Stimulated activated CD4-positive, alpha-beta T cell treated with anti-CD3 and anti-CD28 coated beads, Interleukin-4, amount 100 ng/mL, for 4 hours (primary cell): Measurements from ENCODE around the gene IL37.
"Not testable (repeated sequence)": the region's sequence is repeated elsewhere in the genome, so short reads cannot be mapped to it uniquely, and the experiment has no call there.

Experiments used
- DNase-seq, 2 experiments: peaks; one replicate each; pipeline ENCODE4 v3.0.0-alpha.2; 2020

Gene IL37

GRCh38 chr2:112923967-112924338 lies 13.0 kb downstream of the IL37 start:
- DNase-seq: no peak

DNA sequence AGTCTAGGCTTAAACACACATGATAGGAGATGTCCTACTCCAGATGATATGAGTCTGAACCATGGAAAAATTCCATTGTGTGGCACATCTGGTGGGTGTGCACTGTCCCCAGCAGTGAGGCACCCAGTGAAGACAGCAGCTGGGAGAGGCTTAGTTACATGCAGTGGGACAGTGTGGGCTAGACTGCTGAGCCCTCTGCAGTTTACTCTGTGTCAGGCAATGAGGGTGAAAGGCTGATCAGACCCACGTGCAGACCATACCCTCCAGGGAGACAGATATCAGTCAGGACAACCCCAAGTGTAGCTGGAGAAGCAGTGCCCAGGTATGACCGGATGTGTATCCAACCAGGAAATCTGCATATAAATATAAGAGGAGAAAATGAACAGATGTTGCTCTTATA lies 13.4 kb downstream of the IL37 start:
- DNase-seq: no peak

DNA sequence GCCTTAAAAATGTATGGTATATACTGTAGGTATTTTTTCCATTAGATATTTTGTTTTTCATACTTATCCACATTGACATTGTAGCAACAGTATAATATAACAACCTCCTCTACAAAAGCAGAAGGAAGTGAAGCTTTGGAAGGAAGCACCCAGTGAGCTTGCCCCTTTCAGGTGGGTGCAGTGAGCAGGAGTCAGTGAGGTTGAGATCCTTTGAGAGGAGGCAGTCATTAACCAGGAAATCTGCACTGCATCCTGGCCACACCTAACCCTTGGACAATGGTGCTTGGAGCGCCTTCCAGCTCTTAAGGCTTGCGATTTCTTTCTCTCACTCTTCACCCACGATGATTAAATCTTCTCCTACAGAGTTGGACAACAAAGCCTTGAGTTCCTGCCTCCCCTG lies 13.9 kb downstream of the IL37 start:
- DNase-seq: no peak

- no peak for DNase-seq
These were observed 15.7 kb downstream of the IL37 start for GRCh38 chr2:112926707-112927106.

- no peak for DNase-seq
These were observed 16.8 kb downstream of the IL37 start for GRCh38 chr2:112927745-112928144.

GRCh38 chr2:112933261-112933660 lies 22.3 kb downstream of the IL37 start:
- no peak for DNase-seq

DNA sequence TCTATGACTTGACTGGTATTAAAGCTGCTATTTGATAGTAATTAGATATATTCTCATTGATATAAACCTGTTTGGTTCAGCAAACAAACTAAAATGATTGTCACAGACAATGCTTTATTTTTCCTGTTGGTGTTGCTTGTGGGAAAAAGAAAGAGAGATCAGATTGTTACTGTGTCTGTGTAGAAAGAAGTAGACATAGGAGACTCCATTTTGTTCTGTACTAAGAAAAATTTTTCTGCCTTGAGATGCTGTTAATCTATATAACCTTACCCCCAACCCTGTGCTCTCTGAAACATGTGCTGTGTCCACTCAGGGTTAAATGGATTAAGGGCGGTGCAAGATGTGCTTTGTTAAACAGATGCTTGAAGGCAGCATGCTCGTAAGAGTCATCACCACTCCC lies 23.2 kb downstream of the IL37 start:
- not testable (repeated sequence) for DNase-seq

DNA sequence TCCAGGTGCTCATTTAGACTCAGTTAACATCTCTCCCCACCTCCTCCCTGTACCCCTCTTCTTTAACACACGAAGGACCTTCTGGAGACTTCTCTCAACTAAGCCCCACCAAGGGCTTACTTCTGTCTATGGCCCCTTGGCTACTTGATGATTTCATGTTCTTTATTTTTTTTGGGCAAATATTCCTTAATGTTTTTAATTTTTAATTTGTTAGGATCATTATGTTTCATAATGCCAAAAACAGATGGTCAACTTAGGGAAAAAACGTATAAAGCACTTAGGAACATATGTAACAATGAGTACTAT lies 25.9 kb downstream of the IL37 start:
- DNase-seq: no peak

GRCh38 chr2:112938904-112939303 lies 27.9 kb downstream of the IL37 start:
- DNase-seq: no peak

DNA sequence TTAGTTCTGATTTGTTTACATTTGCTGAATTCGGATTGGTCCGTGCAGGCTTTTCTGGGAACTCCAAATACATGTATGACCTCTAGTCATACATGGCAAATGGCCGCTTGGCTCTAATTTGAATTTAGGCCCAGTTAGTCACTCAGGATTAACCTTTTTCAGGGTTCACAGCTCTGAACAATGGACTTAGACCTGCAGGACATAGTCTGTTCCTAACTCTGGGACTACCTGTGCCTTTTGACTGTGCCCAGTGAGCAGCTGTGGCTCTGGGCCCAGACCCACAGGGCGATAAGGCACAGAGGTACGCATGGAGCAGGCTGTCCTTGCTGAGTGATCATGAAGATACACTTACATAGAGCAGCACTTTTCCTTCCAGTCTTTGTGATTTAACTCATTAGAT lies 28.5 kb downstream of the IL37 start:
- no peak for DNase-seq

DNA sequence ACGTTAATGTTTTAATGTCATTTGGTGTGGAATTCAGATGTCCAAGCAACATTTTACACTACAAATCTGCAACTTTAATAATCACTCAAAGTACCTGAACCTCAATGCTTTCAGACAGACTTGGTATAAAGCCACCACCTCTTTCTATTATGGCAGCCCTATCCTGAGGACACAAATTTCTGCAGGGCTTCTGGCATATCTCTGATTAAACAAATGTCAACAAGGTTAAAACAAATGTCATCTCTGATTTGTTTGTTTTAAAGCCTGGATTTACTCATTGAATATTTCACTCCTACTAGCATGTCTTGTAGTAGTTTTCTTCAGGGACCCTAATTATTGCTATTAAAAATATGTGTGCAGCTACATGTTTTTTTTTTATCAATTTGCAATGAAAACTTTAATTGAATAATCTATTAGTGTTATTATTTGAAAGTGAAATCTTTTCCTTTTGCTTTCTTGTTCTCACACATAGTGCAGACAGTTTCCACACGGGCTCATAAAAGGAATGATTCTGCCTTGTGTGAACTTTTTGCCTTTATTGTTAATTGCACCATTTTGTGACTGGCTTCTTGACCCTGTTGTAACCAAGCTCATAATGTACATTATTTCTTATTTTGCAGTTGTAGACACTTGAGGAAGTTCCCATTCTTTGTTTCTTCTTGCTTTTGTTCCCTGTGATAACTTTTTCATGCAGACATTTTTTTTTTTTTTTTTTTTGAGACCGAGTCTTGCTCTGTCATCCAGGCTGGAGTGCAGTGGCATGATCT lies 30.1 kb downstream of the IL37 start:
- DNase-seq: no peak

GRCh38 chr2:112941753-112942653 lies 31.0 kb downstream of the IL37 start:
- peak; percentile 21 to 42 for DNase-seq

- DNase-seq: no peak
These were observed 31.7 kb downstream of the IL37 start for GRCh38 chr2:112942654-112943002.

DNA sequence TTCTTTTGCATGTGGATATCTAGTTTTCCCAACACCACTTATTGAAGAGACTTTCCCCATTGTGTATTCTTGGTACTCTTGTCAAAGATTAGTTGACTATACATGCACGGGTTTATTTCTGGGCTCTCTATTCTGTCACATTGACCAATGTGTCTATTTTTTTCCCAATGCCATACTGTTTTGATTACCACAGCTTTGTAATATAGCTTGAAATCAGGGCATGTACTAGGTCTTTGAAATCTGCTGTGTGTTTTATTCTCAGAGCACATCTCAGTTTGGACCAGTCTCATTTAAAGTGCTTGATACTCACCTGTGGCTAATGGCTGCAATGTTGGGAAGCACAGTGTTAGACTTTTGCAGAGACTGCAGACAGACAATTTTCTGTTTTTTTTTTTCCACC lies 34.0 kb downstream of the IL37 start:
- no peak for DNase-seq

GRCh38 chr2:112946086-112946485 lies 35.1 kb downstream of the IL37 start:
- no peak for DNase-seq

- DNase-seq: no peak
These were observed 36.4 kb downstream of the IL37 start for GRCh38 chr2:112947374-112947773.

- DNase-seq: no peak
These were observed 38.5 kb downstream of the IL37 start for GRCh38 chr2:112949456-112949855.

DNA sequence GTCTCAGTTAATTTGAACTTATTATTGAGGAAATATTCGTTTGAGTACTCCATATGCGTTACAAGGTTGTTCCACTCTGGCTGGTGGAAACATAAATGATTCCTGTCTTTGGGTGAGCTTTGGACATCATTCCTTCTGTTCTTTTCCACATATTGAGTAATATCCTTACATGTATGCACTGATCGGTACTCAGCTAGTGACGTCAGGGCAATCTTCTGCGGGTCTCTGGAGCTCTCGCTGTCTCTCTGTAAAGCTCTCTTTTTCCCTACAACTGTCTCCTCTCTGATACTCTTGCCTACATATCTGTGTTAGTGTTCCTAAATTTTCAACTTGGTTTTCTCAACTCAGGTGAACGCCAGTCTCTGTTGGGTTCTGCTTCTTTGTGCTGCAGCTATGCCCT lies 43.4 kb downstream of the IL37 start:
- no peak for DNase-seq

DNA sequence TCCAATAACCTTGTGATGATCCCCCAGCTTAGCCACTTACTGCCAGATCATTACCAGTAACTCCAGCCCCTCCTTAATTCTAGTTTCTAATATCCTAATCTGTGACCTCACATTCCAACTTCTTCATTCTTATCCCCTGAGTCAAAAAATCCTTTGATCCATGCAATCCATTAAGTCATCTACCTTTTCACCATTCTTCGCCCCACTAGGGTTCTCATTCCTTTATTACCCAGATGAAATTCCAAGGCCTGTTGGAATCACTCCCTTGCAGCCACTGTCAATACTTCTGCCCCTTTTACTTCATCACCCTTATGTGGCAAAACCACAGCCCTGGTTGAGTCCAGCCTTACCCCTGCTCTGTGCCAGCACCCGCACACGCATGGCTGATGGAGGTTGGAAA lies 46.5 kb downstream of the IL37 start:
- DNase-seq: no peak

DNA sequence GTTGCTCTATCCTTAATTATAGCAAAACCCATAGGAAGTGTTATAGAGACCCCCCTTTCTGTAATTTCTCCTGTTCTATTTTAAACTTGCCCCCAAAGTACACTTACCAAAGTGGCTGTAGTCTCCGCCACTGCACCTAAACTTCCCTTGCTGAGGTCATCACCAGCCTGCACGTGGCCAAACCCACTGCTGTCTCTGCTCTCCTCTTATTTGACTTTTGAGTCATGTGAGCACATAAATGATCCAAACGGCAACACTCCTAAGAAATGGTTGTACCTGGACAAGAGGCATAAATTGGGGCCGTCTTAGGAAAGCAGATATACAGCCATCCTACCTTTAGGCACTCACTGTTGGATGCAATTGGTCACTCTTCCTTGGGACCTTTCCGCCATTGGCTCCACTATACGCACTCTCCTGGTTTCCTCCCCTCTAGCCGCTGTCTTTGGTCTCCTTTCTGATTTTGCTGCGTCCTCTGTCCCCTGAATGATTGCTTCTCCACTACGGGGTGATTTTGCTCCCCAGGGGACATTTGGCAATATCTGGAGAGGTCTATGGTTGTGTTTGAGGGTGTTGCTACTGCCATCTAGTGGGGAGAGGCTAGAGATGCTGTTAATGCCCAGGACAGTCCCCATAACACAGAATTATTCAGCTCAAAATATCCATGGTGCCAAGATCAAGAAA lies 47.6 kb downstream of the IL37 start:
- DNase-seq: no peak

DNA sequence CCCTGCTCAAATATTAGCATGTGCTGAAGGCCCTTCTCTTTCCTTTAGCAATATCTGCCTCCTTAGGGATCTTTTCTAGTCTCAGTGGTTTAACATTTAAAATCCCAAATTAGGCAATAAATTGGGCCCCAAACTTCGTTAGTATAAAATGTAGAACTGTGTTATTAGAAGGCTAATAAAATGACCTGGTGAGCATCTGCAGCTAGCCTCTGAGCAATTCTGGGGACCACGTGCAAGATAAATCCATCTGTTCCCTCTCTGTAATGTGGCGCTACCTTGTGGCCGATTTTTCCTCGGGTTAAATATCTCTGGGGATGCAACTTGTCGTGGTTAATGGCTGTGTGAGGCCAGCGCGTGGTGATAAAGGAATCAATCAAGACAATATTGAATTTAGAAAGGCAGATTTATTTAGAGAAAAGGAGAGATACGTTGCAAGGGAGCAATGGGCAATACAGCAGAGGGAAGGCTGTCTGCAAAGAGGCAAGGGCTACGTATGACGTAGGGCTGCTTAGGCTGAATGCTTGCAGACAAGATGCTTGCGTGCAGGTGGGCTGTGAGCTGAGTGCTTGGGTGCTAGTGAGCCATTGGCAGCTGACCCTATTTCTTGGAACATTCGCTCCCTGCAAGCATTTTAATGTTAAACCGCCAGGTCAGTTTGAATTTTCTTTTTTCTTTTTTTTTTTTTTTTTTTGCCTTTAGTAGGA lies 48.3 kb downstream of the IL37 start:
- DNase-seq: no peak

GRCh38 chr2:112960230-112960825 lies 49.4 kb downstream of the IL37 start:
- DNase-seq: no peak
